Transverse colon (tissue), 4 donors: ENCODE data around the gene SH3GLB2. TPM values are rescaled to one million over a fixed set of nuclear protein-coding genes. Genes with fewer than 3 reads are reported as not detected.
A peak's percentile ranks its signal among the peaks of the same experiment; 100 is the strongest.

Experiments
- DNase-seq: peaks from one replicate; pipeline ENCODE4 v3.0.0-alpha.2; 2019
- H3K27ac ChIP-seq, 4 donors: fragments of 200-600 bp; sonication (generic); 2 replicates each; pipeline ENCODE4 v1.5.1; 2016 to 2018; ENCODE audit warnings: inconsistent platforms in 4 of 4
- H3K27me3 ChIP-seq: fragments of 200-600 bp; sonication (generic); 2 replicates; pipeline ENCODE4 v1.5.1; 2017; ENCODE audit warnings: inconsistent platforms
- H3K36me3 ChIP-seq, 4 donors: fragments of 200-600 bp; sonication (generic); 2 replicates each; pipeline ENCODE4 v1.5.1; 2017 to 2019; ENCODE audit warnings: inconsistent platforms in 4 of 4
- H3K4me1 ChIP-seq, 4 donors: fragments of 200-600 bp; sonication (generic); 2 replicates each; pipeline ENCODE4 v1.5.1; 2017 to 2020; ENCODE audit warnings: inconsistent platforms in 4 of 4
- H3K4me3 ChIP-seq, 4 donors: fragments of 200-600 bp; sonication (generic); 1 replicate in 1 of 4; 2 replicates in 3 of 4; pipeline versions ENCODE4 v1.5.1 to v1.6.1; 2017 to 2019; ENCODE audit warnings: inconsistent platforms in 4 of 4
- H3K9me3 ChIP-seq, 2 donors: fragments of 200-600 bp; sonication (generic); 2 replicates each; pipeline ENCODE4 v1.5.1; 2017 to 2019; ENCODE audit warnings: inconsistent platforms in 2 of 2
- EP300 ChIP-seq: sonication (generic); formaldehyde crosslinking; IDR thresholded peaks from one replicate; pipeline ENCODE4 v1.6.1; 2017; ENCODE audit warnings: antibody characterized with exemption, low read depth
- POLR2A ChIP-seq: fragments of 450-650 bp; IDR thresholded peaks from one replicate; pipeline ENCODE4 v1.6.1; 2016; ENCODE audit warnings: antibody characterized with exemption, mild to moderate bottlenecking, moderate library complexity
- POLR2AphosphoS5 ChIP-seq, 3 donors: sonication (generic); formaldehyde crosslinking; IDR thresholded peaks; one replicate each; pipeline ENCODE4 v1.6.1; 2016; ENCODE audit warnings: antibody characterized with exemption in 3 of 3
- WGBS, 2 donors: methylation state at CpG; one replicate each; pipeline ENCODE4 v1.1.5; 2018; ENCODE audit warnings: low coverage in 1 of 2; 5-methylcytosine and 5-hydroxymethylcytosine counted together
- in situ Hi-C, 4 donors: fragments of 200-750 bp; cut with MboI; loops; one replicate each; pipeline versions ENCODE4 v1.15.0 to v1.15.1; 2017; ENCODE audit warnings: low sequenced_read_pairs in 3 of 4, low pct_ligation_motif_present in 1 of 4, low pct_unique_long_range_greater_than_20kb in 1 of 4
- intact Hi-C: fragments of 100-400 bp; cut with DNase I; formaldehyde crosslinking; loops from one replicate; pipeline ENCODE4 v1.15.1; 2023; ENCODE audit warnings: low total_unique reads
- total RNA-seq, 4 donors: library from RNA; depleted of rRNA; stranded (reverse); fragments of >200 nt; gene quantifications; one replicate each; pipeline ENCODE4 v1.1.0, GENCODE V29; 2016
- TF ChIP-seq, protein P1 (sequence below), 5 experiments: fragments of 200-600 bp in 3 of 5; fragments of 450-650 bp in 2 of 5; sonication (generic) in 3 of 5; IDR thresholded peaks; 1 replicate in 2 of 5; 2 replicates in 3 of 5; pipeline ENCODE4 v1.5.1; 2016 to 2017; ENCODE audit warnings: antibody characterized with exemption in 5 of 5, inconsistent platforms in 3 of 5, mild to moderate bottlenecking in 2 of 5, moderate library complexity in 1 of 5

The SH3GLB2 gene
- 100 to 1,000 TPM; 184 to 391 (median 224) TPM for total RNA-seq

DNA sequence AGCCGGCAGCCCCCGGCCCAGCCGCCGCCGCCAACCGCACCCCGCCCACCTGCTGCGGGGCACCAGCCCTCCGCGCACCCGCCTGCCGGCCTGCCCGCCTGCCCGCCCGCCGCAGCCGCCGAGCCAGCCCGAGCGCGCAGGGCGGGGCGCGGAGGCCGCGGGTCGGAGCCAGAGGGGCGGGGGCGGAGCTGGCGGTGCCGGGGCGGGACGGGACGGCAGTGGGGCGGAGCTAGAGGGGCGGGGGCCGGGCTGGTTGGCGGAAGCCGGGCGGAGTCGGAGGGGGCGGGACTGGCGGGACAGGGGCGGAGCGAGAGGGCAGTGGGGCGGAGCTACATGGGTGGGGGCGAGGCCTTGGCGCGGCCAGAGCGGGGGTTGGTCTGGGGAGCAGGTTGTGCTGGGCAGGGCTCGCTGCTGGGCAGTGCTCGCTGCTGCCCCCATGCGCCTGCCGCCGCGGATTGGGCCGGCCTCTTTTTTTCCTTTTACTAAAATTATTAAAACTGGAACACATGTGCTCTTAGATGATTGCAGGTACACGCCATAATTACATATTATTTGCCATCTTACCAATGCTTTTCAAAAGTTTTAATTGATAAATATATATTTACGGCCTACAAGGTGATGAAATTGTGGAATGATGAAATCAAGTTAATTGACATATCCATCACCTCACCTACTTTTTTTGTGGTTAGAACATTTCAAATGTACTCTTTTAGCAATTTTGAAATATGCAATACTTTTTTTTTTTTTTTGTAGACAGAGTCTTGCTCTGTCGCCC, at the start of gene SH3GLB2:
TSS of gene SH3GLB2 (minus strand) at position 140 of the 775 bp plus-strand sequence. CDS start 177 bp downstream, outside the sequence.
- DNase-seq, result peak; percentile 97
- TF ChIP-seq, protein P1, sequence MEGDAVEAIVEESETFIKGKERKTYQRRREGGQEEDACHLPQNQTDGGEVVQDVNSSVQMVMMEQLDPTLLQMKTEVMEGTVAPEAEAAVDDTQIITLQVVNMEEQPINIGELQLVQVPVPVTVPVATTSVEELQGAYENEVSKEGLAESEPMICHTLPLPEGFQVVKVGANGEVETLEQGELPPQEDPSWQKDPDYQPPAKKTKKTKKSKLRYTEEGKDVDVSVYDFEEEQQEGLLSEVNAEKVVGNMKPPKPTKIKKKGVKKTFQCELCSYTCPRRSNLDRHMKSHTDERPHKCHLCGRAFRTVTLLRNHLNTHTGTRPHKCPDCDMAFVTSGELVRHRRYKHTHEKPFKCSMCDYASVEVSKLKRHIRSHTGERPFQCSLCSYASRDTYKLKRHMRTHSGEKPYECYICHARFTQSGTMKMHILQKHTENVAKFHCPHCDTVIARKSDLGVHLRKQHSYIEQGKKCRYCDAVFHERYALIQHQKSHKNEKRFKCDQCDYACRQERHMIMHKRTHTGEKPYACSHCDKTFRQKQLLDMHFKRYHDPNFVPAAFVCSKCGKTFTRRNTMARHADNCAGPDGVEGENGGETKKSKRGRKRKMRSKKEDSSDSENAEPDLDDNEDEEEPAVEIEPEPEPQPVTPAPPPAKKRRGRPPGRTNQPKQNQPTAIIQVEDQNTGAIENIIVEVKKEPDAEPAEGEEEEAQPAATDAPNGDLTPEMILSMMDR (IDR thresholded peaks at IDR 0.05), result peak; percentile 82 to 93 (median 84)
- TF ChIP-seq POLR2AphosphoS5 (IDR thresholded peaks at IDR 0.05) (peak in 1 of 3 donors; percentile 4), EP300 (no peak), POLR2A (no peak)
- 8 to 11% methylated on average over 9 to 10 of the region's 60 CpGs for WGBS, 2 donors
- Histone ChIP-seq H3K27ac (peak within 1 kb of the TSS; percentile 83 to 91 (median 86)), H3K9me3 (no peaks in the 10 kb centered on the region), H3K4me1 (peaks cover 19 to 36% (median 31%) of the 10 kb centered on the region in 4 donors), H3K4me3 (peak within 1 kb of the TSS; percentile 50 to 95 (median 84)), H3K27me3 (no peaks in the 10 kb centered on the region), H3K36me3 (no peaks in the 10 kb centered on the region)
- intact Hi-C loops, result no loop called here
- in situ Hi-C loops, result no loop called here

DNA sequence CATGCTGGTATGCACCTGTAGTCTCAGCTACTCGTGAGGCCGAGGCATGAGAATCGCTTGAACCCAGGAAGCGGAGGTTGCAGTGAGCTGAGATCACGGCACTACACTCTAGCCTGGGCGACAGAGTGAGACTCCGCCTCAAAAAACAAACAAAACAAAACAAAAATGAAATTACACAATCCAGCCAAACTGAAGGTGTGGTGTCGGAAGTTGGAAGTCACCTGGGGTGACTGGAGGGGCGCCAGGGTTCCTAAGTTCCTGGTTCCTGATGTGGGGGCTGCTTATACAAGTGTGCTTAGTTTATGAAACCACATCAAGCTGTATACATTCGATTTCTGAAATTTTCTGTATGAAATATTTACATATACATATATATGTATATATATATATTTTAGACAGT, 49.1 kb upstream of the SH3GLB2 start:
- Histone ChIP-seq H3K4me1 (peaks cover 7 to 49% (median 37%) of the 10 kb centered on the region in 4 donors), H3K36me3 (no peaks in the 10 kb centered on the region), H3K4me3 (no peak overlapping the region), H3K9me3 (no peaks in the 10 kb centered on the region), H3K27ac (peak overlapping the region; percentile 82 to 97 (median 91)), H3K27me3 (no peaks in the 10 kb centered on the region)
- peak; percentile 70 for DNase-seq
- in situ Hi-C loops, result no loop called here
- intact Hi-C loops, result no loop called here
- TF ChIP-seq POLR2AphosphoS5 (IDR thresholded peaks at IDR 0.05), result peak in 1 of 3 donors; percentile 46
- no peak for TF ChIP-seq EP300
- TF ChIP-seq POLR2A, result no peak
- WGBS, 2 donors, result 48 to 62% methylated on average over 6 to 10 of the region's 10 CpGs

DNA sequence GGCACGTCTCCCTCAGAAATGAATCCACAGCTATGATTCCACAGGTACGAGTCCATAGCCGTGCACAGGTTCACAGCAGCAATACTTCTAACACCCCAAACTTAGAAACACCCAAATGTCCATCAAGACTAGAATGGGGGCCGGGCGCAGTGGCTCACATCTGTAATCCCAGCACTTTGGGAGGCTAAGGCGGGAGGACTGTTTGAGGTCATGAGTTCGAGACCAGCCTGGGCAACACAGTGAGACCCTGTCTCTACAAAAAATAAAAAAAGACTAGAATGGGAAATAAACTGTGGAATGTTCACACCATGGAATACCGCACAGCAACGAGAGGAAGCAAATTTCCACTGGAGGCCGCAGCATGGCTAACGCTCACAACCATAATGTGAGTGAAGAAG, 48.5 kb upstream of the SH3GLB2 start:
- H3K27ac ChIP-seq, result peak overlapping the region; percentile 82 to 97 (median 91)
- no peak for TF ChIP-seq POLR2A
- TF ChIP-seq POLR2AphosphoS5 (IDR thresholded peaks at IDR 0.05), result no peak
- no peak for TF ChIP-seq EP300
- TF ChIP-seq, protein P1 (IDR thresholded peaks at IDR 0.05), result no peak
- H3K27me3 ChIP-seq, result no peaks in the 10 kb centered on the region
- peaks cover 1 to 43% (median 31%) of the 10 kb centered on the region in 4 donors for H3K4me1 ChIP-seq
- intact Hi-C loops, result no loop called here
- no peak for DNase-seq
- no peak overlapping the region for H3K4me3 ChIP-seq
- H3K9me3 ChIP-seq, result no peaks in the 10 kb centered on the region
- 86 to 90% methylated on average over 6 to 11 of the region's 11 CpGs for WGBS, 2 donors
- no peaks in the 10 kb centered on the region for H3K36me3 ChIP-seq
- in situ Hi-C loops, result no loop called here

DNA sequence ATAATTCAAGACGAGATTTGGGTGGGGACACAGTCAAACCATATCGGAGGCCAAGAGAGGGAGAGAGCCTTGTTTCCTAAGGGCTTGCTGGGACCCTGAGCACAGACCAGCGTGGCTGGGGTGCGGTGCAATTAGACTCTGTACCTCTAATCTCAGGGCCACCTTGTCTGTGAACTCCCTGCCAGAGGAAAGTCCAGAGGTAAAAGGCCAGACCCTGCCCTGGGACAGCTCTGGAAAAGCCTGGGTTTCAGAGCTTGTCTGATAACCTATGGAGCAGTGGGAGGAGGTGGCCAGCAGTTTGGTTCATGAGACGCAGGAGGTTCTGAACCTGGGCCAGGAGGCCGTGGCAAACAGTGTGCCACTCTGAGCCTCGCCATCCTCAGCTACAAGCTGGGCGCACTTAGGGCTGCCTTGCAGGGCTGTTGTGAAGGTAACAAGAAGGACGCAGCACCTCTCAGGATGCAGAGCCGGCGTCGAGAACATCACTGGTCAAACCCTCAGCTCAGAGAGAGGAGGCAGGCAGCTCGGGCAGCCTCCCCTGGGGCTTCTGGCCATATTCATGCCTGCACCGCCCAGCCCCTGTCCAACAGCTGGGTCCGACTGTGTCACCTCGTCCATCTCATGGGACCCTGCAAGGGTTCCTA, 48.0 kb upstream of the SH3GLB2 start:
- Histone ChIP-seq H3K4me1 (peaks cover 0 to 40% (median 27%) of the 10 kb centered on the region in 4 donors), H3K4me3 (no peak overlapping the region), H3K36me3 (no peaks in the 10 kb centered on the region), H3K9me3 (no peaks in the 10 kb centered on the region), H3K27me3 (no peaks in the 10 kb centered on the region), H3K27ac (peak overlapping the region; percentile 82 to 97 (median 91))
- intact Hi-C loops (no loop called here), in situ Hi-C loops (no loop called here)
- WGBS, 2 donors, result 86% methylated on average over 16 of the region's 16 CpGs; no CpG with 5 or more reads in 1 of the 2 donors
- peak; percentile 38 for DNase-seq
- TF ChIP-seq POLR2AphosphoS5 (IDR thresholded peaks at IDR 0.05) (peak in 1 of 3 donors; percentile 47), POLR2A (no peak)
- TF ChIP-seq, protein P1 (IDR thresholded peaks at IDR 0.05), result no peak
